ENCODE results near the gene CRLF1. TPM values are rescaled to one million over a fixed set of nuclear protein-coding genes. Genes with fewer than 3 reads are reported as not detected.
A peak's percentile ranks its signal among the peaks of the same experiment; 100 is the strongest.

CRLF1 gene
- 4.5 TPM for polyA plus RNA-seq (2013, experiment 1 of 2; ENCODE audit: insufficient read length)
- polyA plus RNA-seq (2013, experiment 2 of 2; ENCODE audit: insufficient read length): 1.6 TPM

GRCh38 chr19:18606281-18607225 lies at the start of gene CRLF1:
Gene CRLF1 (minus strand): TSS chr19:18606799. CDS start chr19:18606656, 143 bp downstream.
- DNase-seq: no peak

- no peak for DNase-seq
These were observed 48.7 kb upstream of the CRLF1 start for GRCh38 chr19:18655173-18655844.

GRCh38 chr19:18654469-18654868 lies 47.9 kb upstream of the CRLF1 start:
- no peak for DNase-seq

- DNase-seq: no peak
These were observed 47.3 kb upstream of the CRLF1 start for GRCh38 chr19:18653853-18654252.

- no peak for DNase-seq
These were observed 45.1 kb upstream of the CRLF1 start for GRCh38 chr19:18651733-18652132.

- no peak for DNase-seq
These were observed 44.7 kb upstream of the CRLF1 start for GRCh38 chr19:18651300-18651699.

GRCh38 chr19:18650468-18651041 lies 44.0 kb upstream of the CRLF1 start:
- peak; percentile 35 for DNase-seq

- no peak for DNase-seq
These were observed 43.4 kb upstream of the CRLF1 start for GRCh38 chr19:18650021-18650390.

- no peak for DNase-seq
These were observed 42.9 kb upstream of the CRLF1 start for GRCh38 chr19:18649371-18650020.

GRCh38 chr19:18648973-18649315 lies 42.3 kb upstream of the CRLF1 start:
- no peak for DNase-seq

- no peak for DNase-seq
These were observed 41.2 kb upstream of the CRLF1 start for GRCh38 chr19:18647807-18648206.

GRCh38 chr19:18647371-18647767 lies 40.8 kb upstream of the CRLF1 start:
- DNase-seq: no peak

- no peak for DNase-seq
These were observed 40.2 kb upstream of the CRLF1 start for GRCh38 chr19:18646535-18647370.

GRCh38 chr19:18645035-18645511 lies 38.5 kb upstream of the CRLF1 start:
- no peak for DNase-seq

- no peak for DNase-seq
These were observed 37.8 kb upstream of the CRLF1 start for GRCh38 chr19:18644196-18645034.

GRCh38 chr19:18639706-18640243 lies 33.2 kb upstream of the CRLF1 start:
- DNase-seq: no peak

- DNase-seq: no peak
These were observed 31.4 kb upstream of the CRLF1 start for GRCh38 chr19:18637673-18638630.

GRCh38 chr19:18636969-18637629 lies 30.5 kb upstream of the CRLF1 start, which contains the start of gene KLHL26:
Gene KLHL26 (plus strand): TSS chr19:18637028. CDS start chr19:18637055, 27 bp downstream.
- no peak for DNase-seq

Measured in fibroblast of skin of back (primary cell).